Lung (tissue), 12 donors: ENCODE data around the gene RETSAT. TPM values are rescaled to one million over a fixed set of nuclear protein-coding genes. Genes with fewer than 3 reads are reported as not detected.

Experiments used
- ATAC-seq: fragments of 200-7000 bp; cut with Tn5 transposase; one replicate; pipeline ENCODE4 v1.9.1; 2020; ENCODE audit warnings: moderate number of reproducible peaks; ENCODE audit not compliant: insufficient read depth, low FRiP score
- DNase-seq, 3 donors: peaks; one replicate each; pipeline ENCODE4 v3.0.0-alpha.2; 2013 to 2017
- H3K27ac ChIP-seq, 2 donors: one replicate each; pipeline ENCODE4 v1.5.1; 2013; ENCODE audit warnings: mild to moderate bottlenecking in 2 of 2, moderate library complexity in 2 of 2, control low read depth in 1 of 2, inconsistent platforms in 1 of 2, low read depth in 1 of 2, low read length in 1 of 2
- H3K27me3 ChIP-seq, 3 donors: one replicate each; pipeline ENCODE4 v1.5.1; 2013; ENCODE audit warnings: low read length in 2 of 3; ENCODE audit not compliant: control insufficient read depth in 3 of 3, insufficient read depth in 3 of 3
- H3K36me3 ChIP-seq, 4 donors: one replicate each; pipeline ENCODE4 v1.5.1; 2013; ENCODE audit warnings: low read length in 4 of 4, mild to moderate bottlenecking in 1 of 4, moderate library complexity in 1 of 4; ENCODE audit not compliant: control insufficient read depth in 4 of 4, insufficient read depth in 4 of 4
- H3K4me1 ChIP-seq, 5 donors: one replicate each; pipeline ENCODE4 v1.5.1; 2013; ENCODE audit warnings: low read length in 5 of 5, mild to moderate bottlenecking in 2 of 5, moderate library complexity in 1 of 5; ENCODE audit not compliant: control insufficient read depth in 5 of 5, insufficient read depth in 5 of 5
- H3K4me3 ChIP-seq: one replicate; pipeline ENCODE4 v1.5.1; 2013; ENCODE audit warnings: mild to moderate bottlenecking, control low read depth, moderate library complexity
- H3K9ac ChIP-seq, 2 donors: one replicate each; pipeline ENCODE4 v1.5.1; 2013; ENCODE audit warnings: low read length in 2 of 2, control low read depth in 1 of 2; ENCODE audit not compliant: insufficient read depth in 1 of 2
- H3K9me3 ChIP-seq, 4 donors: one replicate each; pipeline ENCODE4 v1.5.1; 2013; ENCODE audit warnings: low read length in 3 of 4, mild to moderate bottlenecking in 1 of 4, moderate library complexity in 1 of 4; ENCODE audit not compliant: control insufficient read depth in 4 of 4, insufficient read depth in 3 of 4
- WGBS, 2 donors: extraction: QIAGEN DNeasy Blood & Tissue Kit; methylation state at CpG; one replicate each; pipeline ENCODE4 v1.1.7; 2013; 5-methylcytosine and 5-hydroxymethylcytosine counted together
- polyA plus RNA-seq, 2 donors: library from polyadenylated mRNA; stranded (reverse); fragments of 200-250 nt; gene quantifications; one replicate each; pipeline ENCODE4 v1.2.1, GENCODE V29; 2013
- total RNA-seq, 2 donors: library from RNA; depleted of rRNA in 1 of 2; stranded (reverse); fragments of >200 nt in 1 of 2; gene quantifications; one replicate each; pipeline ENCODE4 v1.2.1, GENCODE V29; 2014 to 2021
- TF ChIP-seq, protein P1 (sequence below): IDR thresholded peaks from 2 replicates; pipeline ENCODE4 v1.5.1; 2012; ENCODE audit warnings: mild to moderate bottlenecking; ENCODE audit errors: control extremely low read depth, extremely low read depth
- donor health status: control.
- donor health status: control.
- donor health status: Bipolar disorder and iron deficiency.
- donor health status: healthy.
- donor health status: DM: yes; HTN: yes; CAD: no.

Gene RETSAT
- total and polyA plus RNA-seq, 4 donors: 19.6 to 55.4 (median 24.8) TPM

- no peaks in the 10 kb centered on the region for H3K27me3 ChIP-seq
- peaks cover 0 to 25% (median 21%) of the 10 kb centered on the region in 4 donors for H3K36me3 ChIP-seq
- no peaks in the 10 kb centered on the region for H3K9me3 ChIP-seq
- no peak overlapping the region for H3K4me3 ChIP-seq
- DNase-seq: no peak
- H3K4me1 ChIP-seq: peaks cover 0 to 7% (median 0%) of the 10 kb centered on the region in 5 donors
- TF ChIP-seq, protein P1, sequence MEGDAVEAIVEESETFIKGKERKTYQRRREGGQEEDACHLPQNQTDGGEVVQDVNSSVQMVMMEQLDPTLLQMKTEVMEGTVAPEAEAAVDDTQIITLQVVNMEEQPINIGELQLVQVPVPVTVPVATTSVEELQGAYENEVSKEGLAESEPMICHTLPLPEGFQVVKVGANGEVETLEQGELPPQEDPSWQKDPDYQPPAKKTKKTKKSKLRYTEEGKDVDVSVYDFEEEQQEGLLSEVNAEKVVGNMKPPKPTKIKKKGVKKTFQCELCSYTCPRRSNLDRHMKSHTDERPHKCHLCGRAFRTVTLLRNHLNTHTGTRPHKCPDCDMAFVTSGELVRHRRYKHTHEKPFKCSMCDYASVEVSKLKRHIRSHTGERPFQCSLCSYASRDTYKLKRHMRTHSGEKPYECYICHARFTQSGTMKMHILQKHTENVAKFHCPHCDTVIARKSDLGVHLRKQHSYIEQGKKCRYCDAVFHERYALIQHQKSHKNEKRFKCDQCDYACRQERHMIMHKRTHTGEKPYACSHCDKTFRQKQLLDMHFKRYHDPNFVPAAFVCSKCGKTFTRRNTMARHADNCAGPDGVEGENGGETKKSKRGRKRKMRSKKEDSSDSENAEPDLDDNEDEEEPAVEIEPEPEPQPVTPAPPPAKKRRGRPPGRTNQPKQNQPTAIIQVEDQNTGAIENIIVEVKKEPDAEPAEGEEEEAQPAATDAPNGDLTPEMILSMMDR: no peak
- H3K27ac ChIP-seq: peak overlapping the region in 1 of 2 donors; percentile 12
- no peak overlapping the region for H3K9ac ChIP-seq
- 28 to 52% methylated on average over 19 of the region's 19 CpGs for WGBS, 2 donors
- ATAC-seq: no peak
These were observed 44.5 kb downstream of the RETSAT start for GRCh38 chr2:85309699-85310321.

GRCh38 chr2:85308896-85309555 is 45.3 kb downstream of the RETSAT start:
- Histone ChIP-seq H3K9ac (no peak overlapping the region), H3K9me3 (no peaks in the 10 kb centered on the region), H3K4me1 (peaks cover 0 to 7% (median 0%) of the 10 kb centered on the region in 5 donors), H3K4me3 (no peak overlapping the region), H3K27ac (peak overlapping the region in 1 of 2 donors; percentile 23), H3K27me3 (no peaks in the 10 kb centered on the region), H3K36me3 (peaks cover 0 to 25% (median 18%) of the 10 kb centered on the region in 4 donors)
- DNase-seq (peak; percentile 50 to 56 (median 55)), ATAC-seq (no peak)
- TF ChIP-seq, protein P1: no peak
- WGBS, 2 donors: 39 to 43% methylated on average over 14 to 15 of the region's 15 CpGs

DNA sequence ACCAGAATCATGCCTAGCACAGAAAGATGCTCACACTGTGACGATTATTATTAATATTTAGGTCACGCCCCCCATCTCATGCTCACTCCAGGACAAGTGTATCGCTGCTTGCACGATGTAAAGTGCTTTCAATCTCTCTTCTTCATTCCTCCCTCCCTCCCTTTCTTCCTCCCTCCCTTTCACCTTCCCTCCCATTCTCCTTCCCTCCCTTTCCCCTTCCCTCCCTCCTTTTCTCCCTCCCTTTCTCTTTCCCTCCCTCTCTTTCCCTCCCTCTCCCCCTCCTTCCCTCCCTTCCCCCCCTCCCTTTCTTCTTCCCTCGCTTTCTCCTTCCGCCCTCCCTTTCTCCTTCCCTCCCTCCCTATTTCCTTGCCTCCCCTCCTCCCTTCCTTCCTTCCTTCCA is 46.1 kb downstream of the RETSAT start:
- DNase-seq (no peak), ATAC-seq (no peak)
- Histone ChIP-seq H3K36me3 (peaks cover 0 to 31% (median 22%) of the 10 kb centered on the region in 4 donors), H3K4me3 (no peak overlapping the region), H3K4me1 (peaks cover 0 to 7% (median 0%) of the 10 kb centered on the region in 5 donors), H3K27ac (no peak overlapping the region), H3K9me3 (no peaks in the 10 kb centered on the region), H3K27me3 (no peaks in the 10 kb centered on the region), H3K9ac (no peak overlapping the region)
- 81 to 87% methylated on average over 6 of the region's 6 CpGs for WGBS, 2 donors
- TF ChIP-seq, protein P1: no peak
